ENCODE data around the gene CHCHD10.

DNA sequence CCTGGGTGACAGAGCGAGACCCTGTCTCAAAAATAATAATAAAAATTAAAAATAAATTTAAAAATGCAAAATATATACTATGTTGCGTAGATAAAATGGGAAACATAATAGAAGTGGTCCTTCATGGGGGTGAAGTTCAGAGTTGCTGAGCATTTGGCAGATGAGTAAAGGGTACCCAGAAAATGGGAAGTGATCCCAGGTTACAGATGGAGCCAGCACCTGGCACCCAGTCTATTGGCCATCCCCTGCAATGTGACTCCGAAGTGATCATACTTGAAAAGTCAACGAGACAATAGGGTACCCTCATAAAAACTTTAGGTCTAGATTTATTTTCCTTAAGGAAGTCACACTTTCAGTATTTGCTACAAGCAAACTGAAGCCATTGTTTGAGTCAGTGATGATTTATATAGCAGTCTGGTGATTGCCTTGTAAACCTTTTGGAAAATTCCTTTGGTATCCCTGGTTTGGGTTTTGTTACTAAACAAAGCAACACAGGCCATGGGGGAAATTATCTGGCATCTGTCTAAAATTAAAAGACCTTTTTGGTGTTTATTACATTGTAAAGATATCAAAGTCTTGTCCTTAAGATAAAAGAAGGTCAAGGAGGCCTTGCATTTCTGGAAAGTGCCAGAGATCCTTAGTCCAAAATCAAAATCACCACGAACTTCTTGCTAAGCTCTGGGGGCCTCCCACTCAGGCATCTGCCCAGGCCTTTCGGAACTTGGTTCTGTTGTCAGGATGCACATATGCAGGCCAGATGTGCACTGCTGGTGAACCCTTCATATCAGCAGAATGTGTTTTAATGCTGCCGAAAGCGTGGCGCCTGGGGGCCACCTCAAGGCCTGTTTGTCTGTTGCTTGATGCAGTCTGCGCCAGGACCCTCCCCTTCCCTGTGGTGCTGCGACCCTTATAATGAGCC is 23.3 kb upstream of the CHCHD10 start:
- no peak for TF ChIP-seq POLR2A (IDR thresholded peaks at IDR 0.05)
- TF ChIP-seq CTCF (IDR thresholded peaks at IDR 0.05), result no peak

Measured in right lobe of liver (tissue), 4 donors.